Daoy (cell line): ENCODE results near the gene POLR2M. TPM values are rescaled to one million over a fixed set of nuclear protein-coding genes. Genes with fewer than 3 reads are reported as not detected.

Experiments
- DNase-seq: peaks from one replicate; pipeline ENCODE4 v3.0.0-alpha.2; 2015; ENCODE audit warnings: low read depth
- total RNA-seq: library from RNA; depleted of rRNA; stranded (reverse); fragments of >200 nt; shearing (Covaris generic); gene quantifications from 2 replicates; pipeline ENCODE4 v1.2.3, GENCODE V29; 2014

The POLR2M gene
- total RNA-seq, 1 experiment from 2014 or later, result 302 TPM

DNA sequence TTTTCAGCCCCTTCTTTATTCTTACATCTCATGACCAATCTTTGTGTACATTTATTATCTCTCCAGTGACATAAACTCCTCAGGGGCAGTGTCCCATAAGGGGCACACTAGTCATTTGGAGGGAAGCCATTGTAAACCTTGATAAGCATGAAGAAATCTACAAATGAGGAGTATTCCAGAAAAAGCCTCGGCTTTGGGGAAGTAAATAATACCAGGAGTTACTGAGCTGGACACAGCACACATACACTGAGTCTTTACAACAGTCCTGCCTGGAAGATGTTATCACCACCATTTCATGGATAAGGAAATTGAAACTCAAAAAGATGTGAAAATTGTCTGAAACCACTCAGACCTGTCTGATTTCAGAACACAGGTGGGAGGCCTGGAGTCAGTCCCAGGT, 15.4 kb upstream of the POLR2M start:
- DNase-seq, result no peak

DNA sequence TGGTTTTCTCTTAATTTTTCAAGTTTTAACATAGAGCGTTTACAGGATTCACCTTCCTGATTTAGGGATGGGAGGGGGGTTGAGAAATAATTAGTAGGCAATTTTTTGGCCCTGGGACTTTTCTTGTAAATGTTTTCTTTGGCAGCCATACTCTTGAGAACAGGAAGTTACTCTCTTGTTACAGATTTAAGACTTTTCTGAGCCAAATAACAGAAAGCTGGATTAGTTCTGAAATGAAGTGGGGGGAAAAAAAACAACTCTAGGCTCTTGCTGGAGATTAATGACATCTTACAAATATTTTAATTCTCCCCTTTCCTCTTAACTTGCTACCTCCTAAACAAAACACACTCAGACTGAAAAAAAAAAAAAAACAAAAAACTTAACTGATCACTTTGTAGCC, 13.8 kb upstream of the POLR2M start:
- peak; percentile 16 for DNase-seq

- no peak for DNase-seq
These were observed 12.2 kb upstream of the POLR2M start for GRCh38 chr15:57694279-57694678.

GRCh38 chr15:57696146-57696545, 10.4 kb upstream of the POLR2M start:
- no peak for DNase-seq

DNA sequence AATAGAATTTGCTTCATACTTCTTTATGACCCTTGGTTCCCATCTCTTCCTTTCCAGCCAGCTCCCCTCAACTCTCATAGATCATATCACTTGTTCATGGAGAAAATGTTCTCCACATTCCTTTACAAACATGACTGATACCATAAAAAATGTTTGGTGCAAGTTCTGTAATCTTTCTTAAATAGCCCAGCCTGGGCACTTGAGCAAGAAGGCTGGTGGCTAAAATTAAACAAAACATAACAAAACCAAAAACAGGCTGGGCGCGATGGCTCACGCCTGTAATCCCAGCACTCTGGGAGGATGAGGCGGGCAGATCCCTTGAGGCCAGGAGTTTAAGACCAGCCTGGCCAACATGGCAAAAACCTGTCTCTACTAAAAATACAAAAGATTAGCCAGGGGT, 8.9 kb upstream of the POLR2M start:
- DNase-seq, result no peak

DNA sequence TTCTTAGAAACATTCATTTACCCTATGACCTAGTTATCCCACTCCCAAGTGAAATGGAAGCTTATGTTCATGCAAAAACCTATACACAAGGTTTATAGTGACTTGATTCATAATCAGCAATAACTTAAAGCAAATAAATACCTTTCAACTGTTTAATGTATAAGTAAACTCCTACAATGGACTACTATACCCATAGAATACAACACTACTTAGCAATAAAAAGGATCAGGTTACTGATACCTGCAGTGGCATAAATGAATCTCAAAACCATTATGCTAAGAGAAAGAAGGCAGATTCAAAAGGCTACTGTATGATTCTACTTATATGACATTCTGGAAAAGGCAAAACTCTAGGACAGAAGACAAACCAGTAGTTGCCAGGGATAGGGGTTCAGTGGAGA, 8.3 kb upstream of the POLR2M start:
- no peak for DNase-seq

DNA sequence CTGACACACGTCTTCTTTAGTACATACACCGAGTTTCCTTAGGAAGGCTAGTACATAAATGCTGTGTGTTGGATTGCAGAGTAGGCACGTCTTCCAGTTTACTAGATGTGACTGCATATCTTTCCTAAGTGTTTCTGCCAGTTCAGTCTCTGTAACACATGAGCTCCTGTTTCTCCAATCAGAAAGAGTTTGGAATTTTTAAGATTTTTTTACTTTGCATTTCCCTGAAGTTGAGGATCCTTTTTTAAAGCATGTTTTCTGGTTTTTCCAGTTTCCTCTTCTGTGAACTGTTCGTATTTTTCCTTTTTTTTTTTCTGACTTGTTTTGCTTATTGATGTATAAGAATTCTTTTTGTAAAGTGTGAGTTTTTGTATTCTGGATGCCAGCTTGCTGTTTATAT, 7.5 kb upstream of the POLR2M start:
- DNase-seq, result no peak

- DNase-seq, result peak; percentile 25
These were observed 3.1 kb upstream of the POLR2M start for GRCh38 chr15:57703387-57703786.

- no peak for DNase-seq
These were observed 2.1 kb upstream of the POLR2M start for GRCh38 chr15:57704441-57704840.

DNA sequence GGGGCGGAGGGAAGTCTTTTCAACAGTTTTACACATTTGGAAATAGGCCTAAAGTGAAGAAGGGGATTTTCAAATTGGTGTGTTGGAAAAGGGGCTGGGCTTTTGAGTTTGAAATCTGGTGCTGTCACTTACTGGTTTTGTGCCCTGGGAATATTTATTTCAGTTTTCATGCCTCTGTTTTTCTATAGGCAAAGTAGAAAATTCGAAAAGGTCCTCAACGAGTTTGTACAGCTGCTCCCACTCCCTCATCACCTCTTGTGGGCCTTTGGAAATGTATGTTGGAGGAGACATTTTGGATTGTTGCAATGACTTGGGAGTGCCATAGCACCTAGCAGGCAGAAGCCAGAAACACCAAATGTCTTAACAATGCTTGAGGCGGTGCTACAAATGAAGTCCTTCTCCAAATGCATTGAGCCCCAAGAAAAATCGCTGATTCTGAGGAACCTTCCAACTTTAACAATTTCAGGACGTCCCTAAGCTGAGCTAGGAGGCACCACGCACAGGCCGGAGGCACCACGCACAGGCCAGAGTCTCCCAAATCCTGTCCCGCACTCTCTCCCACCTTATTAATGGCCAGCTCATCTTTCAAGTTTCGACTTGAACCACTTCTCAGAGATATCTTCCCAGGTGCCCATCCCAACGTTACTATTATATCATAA, 639 bp upstream of the POLR2M start:
- DNase-seq, result no peak

GRCh38 chr15:57708047-57708446, 1.5 kb downstream of the POLR2M start:
- no peak for DNase-seq

DNA sequence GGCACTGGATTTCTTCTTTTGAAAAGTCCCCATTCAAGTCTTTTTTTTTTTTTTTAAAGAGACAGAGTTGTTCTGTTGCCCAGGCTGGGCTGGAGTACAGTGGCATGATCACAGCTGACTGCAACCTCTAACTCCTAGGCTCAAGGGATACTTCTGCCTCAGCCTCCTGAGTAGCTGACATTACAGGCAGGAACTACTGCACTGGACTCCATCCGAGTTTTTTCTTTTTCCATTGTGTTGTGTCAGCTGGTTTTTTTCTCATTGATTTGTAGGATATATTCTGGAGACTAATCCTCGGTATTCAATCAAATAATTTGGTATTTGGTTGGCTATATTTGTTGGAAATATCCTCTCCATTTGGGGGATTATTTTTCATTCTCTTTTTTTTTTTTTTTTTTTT, 11.8 kb downstream of the POLR2M start:
- no peak for DNase-seq

GRCh38 chr15:57720867-57721266, 14.4 kb downstream of the POLR2M start:
- DNase-seq, result no peak

DNA sequence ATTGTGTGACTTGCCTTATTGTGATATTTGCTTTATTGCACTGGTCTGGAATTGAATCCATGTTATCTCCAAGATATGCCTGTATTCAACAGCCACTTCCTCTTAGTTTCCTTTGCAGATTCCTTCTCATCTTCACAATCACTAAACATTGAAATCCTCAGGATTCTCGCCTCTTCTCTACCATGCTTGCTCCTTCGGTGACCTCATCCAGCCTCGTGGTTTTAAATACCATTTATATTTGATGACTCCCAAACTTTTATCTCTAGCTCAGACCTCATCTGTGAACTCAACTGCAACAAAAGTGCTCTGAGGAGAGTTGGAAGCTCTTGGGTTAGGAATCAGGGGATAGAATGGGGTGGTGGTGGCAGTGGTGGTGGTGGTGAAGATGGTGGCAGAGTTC, 19.9 kb downstream of the POLR2M start:
- no peak for DNase-seq

DNA sequence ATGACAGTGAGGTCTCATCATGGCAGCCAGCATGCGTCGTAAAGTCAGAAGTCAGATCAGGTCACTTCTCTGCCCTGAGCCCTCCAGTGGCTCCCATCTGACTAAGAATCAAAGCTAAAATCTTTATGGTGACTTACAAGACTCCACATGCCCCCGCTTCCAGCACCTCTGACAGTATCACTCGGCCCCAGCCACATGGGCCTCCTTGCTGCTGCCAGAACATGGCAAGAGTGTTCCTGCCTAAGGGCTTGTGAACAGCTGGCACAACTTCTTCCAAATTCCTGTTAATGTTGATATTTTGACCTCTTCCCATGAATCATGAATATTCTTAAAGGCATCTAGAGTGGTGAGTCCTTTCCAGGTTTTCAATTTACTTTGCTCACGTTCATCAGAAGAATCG, 20.5 kb downstream of the POLR2M start:
- DNase-seq, result no peak

GRCh38 chr15:57728436-57728835, 21.9 kb downstream of the POLR2M start:
- no peak for DNase-seq

GRCh38 chr15:57730876-57731275, 24.4 kb downstream of the POLR2M start:
- DNase-seq, result no peak

GRCh38 chr15:57731530-57732103, 25.1 kb downstream of the POLR2M start:
- DNase-seq, result no peak

- DNase-seq, result peak; percentile 59
These were observed 26.2 kb downstream of the POLR2M start for GRCh38 chr15:57732526-57733331.

- no peak for DNase-seq
These were observed 28.3 kb downstream of the POLR2M start for GRCh38 chr15:57734860-57735259.

DNA sequence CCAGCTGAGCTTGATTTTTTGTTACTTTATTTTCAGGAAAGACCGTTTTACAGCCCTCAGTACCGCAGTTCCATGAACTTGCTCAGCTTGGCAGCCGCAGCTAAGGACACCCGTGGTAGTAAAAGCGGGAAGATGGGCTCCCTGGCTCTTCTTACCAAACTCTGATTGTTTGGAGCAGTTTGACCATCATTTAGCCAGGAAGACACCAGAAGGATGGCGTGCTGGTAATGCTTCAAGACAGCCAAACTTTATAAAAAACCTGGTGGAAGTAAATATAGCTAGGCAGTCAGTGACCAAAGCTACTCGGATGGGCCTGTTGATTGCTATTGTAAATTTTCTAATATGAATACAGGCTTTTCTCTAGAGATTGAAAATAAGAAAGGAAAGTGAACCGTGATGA, 28.9 kb downstream of the POLR2M start:
- DNase-seq, result no peak

- DNase-seq, result no peak
These were observed 29.4 kb downstream of the POLR2M start for GRCh38 chr15:57735891-57736290.

GRCh38 chr15:57736591-57736990, 30.1 kb downstream of the POLR2M start:
- DNase-seq, result no peak
